Esophagus squamous epithelium (tissue), 4 donors: Measurements from ENCODE around the gene MBD3.

Source experiments
- POLR2A ChIP-seq, 4 donors: fragments of 450-650 bp; IDR thresholded peaks; one replicate each; pipeline ENCODE4 v1.6.1; 2017; ENCODE audit warnings: antibody characterized with exemption in 4 of 4, mild to moderate bottlenecking in 4 of 4, moderate library complexity in 3 of 4
- TF ChIP-seq, protein P1 (sequence below), 6 experiments: fragments of 450-650 bp in 4 of 6; fragments of 200-600 bp in 2 of 6; sonication (generic) in 2 of 6; IDR thresholded peaks; one replicate each; pipeline ENCODE4 v1.5.1; 2016 to 2019; ENCODE audit warnings: antibody characterized with exemption in 6 of 6, mild to moderate bottlenecking in 4 of 6, moderate library complexity in 4 of 6

- no peak for TF ChIP-seq POLR2A (IDR thresholded peaks at IDR 0.05)
- TF ChIP-seq, protein P1, sequence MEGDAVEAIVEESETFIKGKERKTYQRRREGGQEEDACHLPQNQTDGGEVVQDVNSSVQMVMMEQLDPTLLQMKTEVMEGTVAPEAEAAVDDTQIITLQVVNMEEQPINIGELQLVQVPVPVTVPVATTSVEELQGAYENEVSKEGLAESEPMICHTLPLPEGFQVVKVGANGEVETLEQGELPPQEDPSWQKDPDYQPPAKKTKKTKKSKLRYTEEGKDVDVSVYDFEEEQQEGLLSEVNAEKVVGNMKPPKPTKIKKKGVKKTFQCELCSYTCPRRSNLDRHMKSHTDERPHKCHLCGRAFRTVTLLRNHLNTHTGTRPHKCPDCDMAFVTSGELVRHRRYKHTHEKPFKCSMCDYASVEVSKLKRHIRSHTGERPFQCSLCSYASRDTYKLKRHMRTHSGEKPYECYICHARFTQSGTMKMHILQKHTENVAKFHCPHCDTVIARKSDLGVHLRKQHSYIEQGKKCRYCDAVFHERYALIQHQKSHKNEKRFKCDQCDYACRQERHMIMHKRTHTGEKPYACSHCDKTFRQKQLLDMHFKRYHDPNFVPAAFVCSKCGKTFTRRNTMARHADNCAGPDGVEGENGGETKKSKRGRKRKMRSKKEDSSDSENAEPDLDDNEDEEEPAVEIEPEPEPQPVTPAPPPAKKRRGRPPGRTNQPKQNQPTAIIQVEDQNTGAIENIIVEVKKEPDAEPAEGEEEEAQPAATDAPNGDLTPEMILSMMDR (IDR thresholded peaks at IDR 0.05): no peak
Measured at GRCh38 chr19:1534972-1535371, 57.7 kb downstream of the MBD3 start.
